GM18498 (cell line): Measurements from ENCODE around the gene ARHGAP19.

ENCODE experiments used
- ATAC-seq: cut with Tn5 transposase; IDR thresholded peaks from one replicate; pipeline ENCODE4 v1.9.1; 2021; ENCODE audit warnings: mild to moderate bottlenecking, moderate library complexity; ENCODE audit not compliant: unreplicated experiment

The ARHGAP19 gene, protein sequence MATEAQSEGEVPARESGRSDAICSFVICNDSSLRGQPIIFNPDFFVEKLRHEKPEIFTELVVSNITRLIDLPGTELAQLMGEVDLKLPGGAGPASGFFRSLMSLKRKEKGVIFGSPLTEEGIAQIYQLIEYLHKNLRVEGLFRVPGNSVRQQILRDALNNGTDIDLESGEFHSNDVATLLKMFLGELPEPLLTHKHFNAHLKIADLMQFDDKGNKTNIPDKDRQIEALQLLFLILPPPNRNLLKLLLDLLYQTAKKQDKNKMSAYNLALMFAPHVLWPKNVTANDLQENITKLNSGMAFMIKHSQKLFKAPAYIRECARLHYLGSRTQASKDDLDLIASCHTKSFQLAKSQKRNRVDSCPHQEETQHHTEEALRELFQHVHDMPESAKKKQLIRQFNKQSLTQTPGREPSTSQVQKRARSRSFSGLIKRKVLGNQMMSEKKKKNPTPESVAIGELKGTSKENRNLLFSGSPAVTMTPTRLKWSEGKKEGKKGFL

GRCh38 chr10:97292097-97292861 is at the start of gene ARHGAP19:
ARHGAP19 (minus strand) TSS chr10:97292637; CDS start chr10:97292627, 10 bp downstream.
- ATAC-seq: peak; percentile 95

- ATAC-seq: no peak
Observed at GRCh38 chr10:97341416-97341815, 49.0 kb upstream of the ARHGAP19 start.

DNA sequence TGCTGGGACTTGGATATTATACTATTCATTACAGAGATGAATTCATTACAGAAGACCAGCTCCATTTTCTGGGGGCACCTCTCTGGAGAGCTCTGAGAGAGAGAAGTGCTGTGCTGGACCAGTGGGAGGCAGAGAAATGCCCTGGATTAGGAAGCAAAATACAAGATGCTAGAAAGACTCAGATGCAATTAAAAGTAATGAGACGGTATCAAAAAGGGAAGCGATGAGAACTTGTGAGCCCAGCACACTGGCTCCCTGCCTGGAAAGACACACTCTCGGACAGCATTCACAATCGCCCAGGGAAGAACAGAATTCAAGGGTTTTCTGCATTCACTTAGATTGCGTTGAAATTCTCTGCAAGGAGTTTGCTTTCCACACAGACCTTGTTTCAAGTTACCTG is 45.6 kb upstream of the ARHGAP19 start:
- ATAC-seq: no peak

DNA sequence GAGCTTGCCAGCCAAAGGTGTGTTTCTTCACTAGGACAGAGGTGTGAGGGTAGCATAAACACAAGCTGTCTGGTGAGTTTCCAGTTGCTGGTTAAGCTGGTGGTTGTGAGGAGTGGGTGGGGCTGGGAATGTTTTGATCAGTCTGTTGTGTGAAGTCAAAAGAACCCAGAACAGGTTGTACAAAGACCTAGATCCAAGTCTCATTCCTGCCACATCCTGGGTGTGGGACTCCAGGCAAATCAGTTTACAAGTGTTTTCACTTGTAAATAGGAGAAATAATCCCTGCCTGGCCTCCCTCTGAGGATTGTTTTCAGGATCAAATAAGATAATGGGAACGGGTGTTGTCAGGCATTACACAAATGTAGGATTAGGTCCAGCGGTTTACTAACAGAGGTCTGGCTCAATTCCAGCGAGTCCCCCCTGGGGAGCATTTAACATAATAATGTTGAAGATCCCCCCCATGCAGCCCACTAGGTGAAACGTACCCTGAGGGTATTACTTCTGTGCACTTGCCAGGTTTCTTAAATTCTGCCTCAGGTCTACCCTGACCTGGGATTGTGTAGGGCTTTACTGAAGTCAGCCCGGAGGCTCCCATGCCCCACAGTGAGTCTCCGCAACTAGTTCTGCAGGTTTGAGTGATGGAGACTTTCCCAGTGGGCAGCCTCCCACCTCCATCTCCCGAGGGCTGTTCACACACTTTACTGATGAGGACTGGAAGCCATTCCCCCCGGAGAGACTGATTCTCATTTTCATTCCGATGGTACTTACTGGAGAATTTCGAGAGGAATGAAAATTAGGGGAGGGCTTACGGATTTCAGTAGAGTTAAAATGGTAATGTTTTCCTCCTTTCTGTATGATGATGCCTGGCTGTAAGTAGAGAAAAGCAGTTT is 44.8 kb upstream of the ARHGAP19 start:
- ATAC-seq: no peak

- no peak for ATAC-seq
Observed at GRCh38 chr10:97336446-97336845, 44.0 kb upstream of the ARHGAP19 start.

- no peak for ATAC-seq
Observed at GRCh38 chr10:97336006-97336405, 43.6 kb upstream of the ARHGAP19 start.

GRCh38 chr10:97335188-97335619 is 42.8 kb upstream of the ARHGAP19 start:
- ATAC-seq: no peak

GRCh38 chr10:97334370-97335175 is 42.1 kb upstream of the ARHGAP19 start, which contains the start of gene FRAT2:
FRAT2 (minus strand) TSS chr10:97334729; CDS start chr10:97334572, 157 bp downstream.
- peak; percentile 91 for ATAC-seq

DNA sequence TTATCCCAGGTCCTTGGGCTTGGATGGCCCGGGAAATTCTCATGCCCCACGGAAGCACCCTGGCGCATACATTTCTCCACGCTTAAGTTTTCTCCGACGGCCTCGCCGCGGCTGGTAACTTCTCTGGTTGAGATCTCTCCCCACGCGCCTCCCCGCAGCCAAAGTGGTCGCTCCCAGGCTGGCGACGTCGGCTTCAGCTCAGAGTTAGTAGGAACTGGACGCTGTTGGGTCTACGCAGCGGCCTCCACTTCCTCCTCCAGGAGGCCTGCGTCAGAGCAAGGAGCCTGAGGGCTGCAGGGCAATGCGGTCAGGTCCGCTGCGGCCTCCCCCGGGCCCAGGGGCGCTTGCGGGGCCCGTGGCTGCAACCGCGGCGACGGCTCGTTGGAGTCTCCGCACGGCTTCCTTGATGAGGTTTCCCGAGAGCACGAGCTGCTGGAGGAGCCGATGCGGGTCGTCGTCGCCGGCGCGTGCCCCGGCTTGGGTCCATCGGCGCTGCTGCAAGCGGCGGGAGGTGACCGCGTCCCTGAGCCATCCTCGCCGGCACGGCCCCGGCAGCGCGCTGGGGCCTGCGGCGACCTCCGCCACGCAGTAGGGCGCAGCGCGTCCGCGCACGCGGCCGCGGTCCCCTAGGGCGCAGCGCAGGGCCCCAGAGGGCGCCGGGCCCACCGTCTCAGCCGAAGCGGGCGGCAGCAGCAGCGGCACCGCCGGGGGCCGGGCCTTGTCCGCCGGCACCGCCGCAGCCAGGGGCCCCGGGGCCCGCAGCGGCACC is 41.3 kb upstream of the ARHGAP19 start:
- peak; percentile 25 for ATAC-seq

- ATAC-seq: no peak
Observed at GRCh38 chr10:97333351-97333600, 40.8 kb upstream of the ARHGAP19 start.

- no peak for ATAC-seq
Observed at GRCh38 chr10:97332591-97333350, 40.3 kb upstream of the ARHGAP19 start.

- ATAC-seq: no peak
Observed at GRCh38 chr10:97331153-97331703, 38.8 kb upstream of the ARHGAP19 start.

- no peak for ATAC-seq
Observed at GRCh38 chr10:97329766-97330165, 37.3 kb upstream of the ARHGAP19 start.

GRCh38 chr10:97328646-97329453 is 36.4 kb upstream of the ARHGAP19 start:
- no peak for ATAC-seq

DNA sequence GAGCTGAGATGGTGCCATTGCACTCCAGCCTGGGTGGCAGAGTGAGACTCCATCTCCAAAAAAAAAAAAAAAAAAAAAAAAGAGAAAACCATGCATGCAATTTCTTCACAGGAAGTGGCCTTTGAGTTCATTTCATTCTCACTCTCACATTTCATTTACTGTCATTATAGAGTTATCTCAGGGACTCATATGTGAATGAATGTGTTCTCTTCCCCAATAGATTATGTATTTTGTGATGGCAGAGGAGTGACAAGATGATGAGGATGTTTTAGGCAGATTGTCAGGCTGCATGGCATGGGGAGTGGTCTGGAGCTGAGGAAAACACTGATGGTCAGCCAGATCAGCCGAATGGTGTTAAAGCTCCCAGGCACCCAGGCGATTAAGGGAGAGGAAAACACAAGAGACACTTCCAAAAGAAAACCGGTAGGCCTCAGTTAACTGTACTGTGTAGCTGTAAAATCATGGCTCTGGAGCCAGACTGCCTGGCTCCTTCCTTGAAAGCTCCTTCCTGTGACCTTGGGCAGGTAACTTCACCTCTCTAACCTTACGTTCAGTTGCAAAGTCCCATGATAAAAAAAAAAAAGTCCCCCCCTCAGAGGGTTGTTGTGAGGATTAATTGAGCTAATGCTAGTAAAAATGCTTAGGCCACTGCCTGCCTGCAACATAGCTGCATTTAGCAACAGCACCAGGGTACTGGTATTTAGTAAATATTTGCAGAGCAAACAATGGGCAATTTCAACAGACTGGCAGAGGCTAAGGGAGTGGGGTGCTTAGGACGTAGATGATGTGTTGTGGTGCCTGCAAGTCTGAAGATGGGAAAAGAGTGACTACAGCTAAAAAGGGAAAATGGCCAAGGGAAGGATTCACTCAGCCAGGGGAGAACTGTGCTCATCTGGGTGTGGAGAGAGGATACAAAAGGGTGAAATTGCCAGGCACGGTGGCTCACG is 35.2 kb upstream of the ARHGAP19 start:
- no peak for ATAC-seq

DNA sequence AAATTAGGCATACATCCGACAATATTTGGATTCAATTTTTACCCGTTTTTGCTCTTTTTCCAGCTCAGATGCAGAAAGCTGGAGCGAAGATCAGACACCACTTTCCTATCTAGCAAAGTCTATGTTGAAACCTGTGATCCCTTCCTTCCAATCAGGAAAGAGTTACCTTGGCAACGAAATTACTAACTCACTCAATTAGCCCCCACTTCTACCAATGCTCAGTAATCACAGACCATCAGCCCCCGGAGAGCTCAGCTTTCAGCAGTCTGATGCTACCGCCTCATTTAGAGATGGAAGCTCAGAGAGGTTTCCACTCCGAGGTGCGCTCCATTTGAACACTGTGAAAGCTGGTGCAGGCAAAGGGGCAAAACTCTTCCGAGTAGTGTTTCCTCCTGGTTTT is 33.3 kb upstream of the ARHGAP19 start:
- no peak for ATAC-seq
